PC-3 (cell line): ENCODE results near the gene GLI3.

Source experiments
- CTCF ChIP-seq: fragments of 300-600 bp; sonication (generic); conservative IDR thresholded peaks from 2 replicates; pipeline ENCODE4 v1.5.1; 2017; ENCODE audit warnings: antibody characterized with exemption, low read depth, mild to moderate bottlenecking, low read length
- EZH2 ChIP-seq: fragments of 300-600 bp; sonication (generic); IDR thresholded peaks from one replicate; pipeline ENCODE4 v1.6.1; 2017; ENCODE audit warnings: antibody characterized with exemption, mild to moderate bottlenecking, low read length; ENCODE audit not compliant: unreplicated experiment
- EZH2phosphoT487 ChIP-seq: fragments of 300-600 bp; sonication (generic); IDR thresholded peaks from 2 replicates; pipeline ENCODE4 v1.6.1; 2018; ENCODE audit warnings: mild to moderate bottlenecking, antibody characterized with exemption, low read length, borderline replicate concordance

- TF ChIP-seq CTCF (no peak), EZH2 (no peak), EZH2phosphoT487 (no peak)
Observed at GRCh38 chr7:42247301-42247700, 10.3 kb upstream of the GLI3 start.
